ENCODE data around the gene PAEP.
"Not testable (repeated sequence)": the region's sequence is repeated elsewhere in the genome, so short reads cannot be mapped to it uniquely, and the experiment has no call there.

Gene PAEP

DNA sequence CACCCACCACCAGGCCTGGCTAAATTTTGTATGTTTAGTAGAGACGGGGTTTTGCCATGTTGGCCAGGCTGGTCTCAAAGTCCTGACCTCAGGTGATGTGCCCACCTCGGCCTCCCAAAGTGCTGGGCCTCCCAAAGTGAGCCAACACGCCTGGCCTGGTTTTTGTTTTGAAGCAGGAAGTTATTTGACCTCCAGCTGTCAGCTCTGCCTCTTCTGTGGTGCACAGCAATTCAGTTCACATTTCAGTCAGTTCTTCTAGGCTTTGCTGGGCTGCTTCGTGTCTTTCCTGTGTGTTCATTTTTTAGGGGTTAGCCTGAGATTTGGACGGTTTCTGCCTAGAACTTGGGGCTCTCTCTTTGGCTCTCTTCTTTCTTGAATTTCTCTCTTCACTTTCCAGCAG lies 31.4 kb upstream of the PAEP start:
- Histone ChIP-seq H3K4me1 (ENCODE audit: control insufficient read depth, low read depth, low read length) (no peaks in the 10 kb centered on the region), H2BK5ac (ENCODE audit: low read length) (no peak overlapping the region), H3K36me3 (ENCODE audit: control insufficient read depth, insufficient read depth, low read length) (no peaks in the 10 kb centered on the region), H3K9ac (ENCODE audit: low read length) (no peak overlapping the region), H4K8ac (ENCODE audit: low read depth, low read length) (no peak overlapping the region), H3K27ac (ENCODE audit: low read depth, low read length) (no peak overlapping the region), H3K18ac (ENCODE audit: low read length) (no peak overlapping the region), H2BK15ac (replicated peaks; ENCODE audit: low read depth) (no peak overlapping the region), H3K4ac (ENCODE audit: low read depth, low read length) (no peak overlapping the region), H2AK5ac (ENCODE audit: low read length) (no peak overlapping the region), H3K56ac (ENCODE audit: low read length) (no peak overlapping the region), H3K27me3 (ENCODE audit: insufficient read depth, low read length, poor library complexity) (no peaks in the 10 kb centered on the region), H2BK120ac (ENCODE audit: low read depth, low read length) (no peak overlapping the region), H3K23ac (ENCODE audit: low read length) (no peak overlapping the region), H3K4me3 (ENCODE audit: low read length) (no peak overlapping the region), H4K5ac (ENCODE audit: low read length) (no peak overlapping the region), H3K4me2 (ENCODE audit: low read length) (no peak overlapping the region), H3K79me2 (ENCODE audit: control insufficient read depth, insufficient read depth, low read length) (no peaks in the 10 kb centered on the region), H3K79me1 (ENCODE audit: low read length) (no peaks in the 10 kb centered on the region)
- no CpG with 5 or more reads among the region's 5 CpGs for WGBS (ENCODE audit: extremely low coverage, insufficient coverage, low lambda C conversion rate)
- DNase-seq = no peak

GRCh38 chr9:135531096-135531495 lies 30.5 kb upstream of the PAEP start:
- Histone ChIP-seq H3K79me1 (ENCODE audit: low read length) (no peaks in the 10 kb centered on the region), H3K4ac (ENCODE audit: low read depth, low read length) (no peak overlapping the region), H3K27me3 (ENCODE audit: insufficient read depth, low read length, poor library complexity) (no peaks in the 10 kb centered on the region), H3K4me1 (ENCODE audit: control insufficient read depth, low read depth, low read length) (no peaks in the 10 kb centered on the region), H2AK5ac (ENCODE audit: low read length) (no peak overlapping the region), H3K27ac (ENCODE audit: low read depth, low read length) (no peak overlapping the region), H2BK15ac (replicated peaks; ENCODE audit: low read depth) (no peak overlapping the region), H3K4me3 (ENCODE audit: low read length) (no peak overlapping the region), H3K4me2 (ENCODE audit: low read length) (no peak overlapping the region), H3K36me3 (ENCODE audit: control insufficient read depth, insufficient read depth, low read length) (no peaks in the 10 kb centered on the region), H4K5ac (ENCODE audit: low read length) (no peak overlapping the region), H2BK120ac (ENCODE audit: low read depth, low read length) (no peak overlapping the region), H3K9ac (ENCODE audit: low read length) (no peak overlapping the region), H4K8ac (ENCODE audit: low read depth, low read length) (no peak overlapping the region), H3K23ac (ENCODE audit: low read length) (no peak overlapping the region), H2BK5ac (ENCODE audit: low read length) (no peak overlapping the region), H3K18ac (ENCODE audit: low read length) (no peak overlapping the region), H3K56ac (ENCODE audit: low read length) (no peak overlapping the region), H3K79me2 (ENCODE audit: control insufficient read depth, insufficient read depth, low read length) (no peaks in the 10 kb centered on the region)
- no peak for DNase-seq
- no CpG with 5 or more reads among the region's 10 CpGs for WGBS (ENCODE audit: extremely low coverage, insufficient coverage, low lambda C conversion rate)

DNA sequence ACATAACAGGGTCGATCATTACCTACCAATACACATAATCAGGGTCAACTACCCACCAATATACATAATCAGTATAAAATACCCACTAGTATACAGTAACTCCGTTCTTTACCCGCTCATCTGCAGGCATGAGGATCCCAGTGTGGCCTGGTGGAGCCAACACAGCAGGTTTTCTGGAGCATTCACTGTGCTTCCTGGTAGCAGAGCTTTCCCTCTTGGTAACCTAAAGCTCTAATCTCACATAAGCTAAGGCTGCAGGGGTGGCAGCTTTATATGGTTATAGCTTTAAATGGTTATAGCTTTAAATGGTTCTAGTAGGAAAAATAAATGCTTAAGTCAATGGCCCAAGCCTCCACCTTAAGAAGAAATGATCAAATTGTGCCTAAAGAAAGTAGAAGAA lies 28.4 kb upstream of the PAEP start:
- Histone ChIP-seq H2BK5ac (ENCODE audit: low read length) (no peak overlapping the region), H3K4me1 (ENCODE audit: control insufficient read depth, low read depth, low read length) (no peaks in the 10 kb centered on the region), H3K79me1 (ENCODE audit: low read length) (no peaks in the 10 kb centered on the region), H3K79me2 (ENCODE audit: control insufficient read depth, insufficient read depth, low read length) (no peaks in the 10 kb centered on the region), H4K5ac (ENCODE audit: low read length) (no peak overlapping the region), H3K27me3 (ENCODE audit: insufficient read depth, low read length, poor library complexity) (no peaks in the 10 kb centered on the region), H3K4me2 (ENCODE audit: low read length) (no peak overlapping the region), H3K4ac (ENCODE audit: low read depth, low read length) (no peak overlapping the region), H2BK120ac (ENCODE audit: low read depth, low read length) (no peak overlapping the region), H2AK5ac (ENCODE audit: low read length) (no peak overlapping the region), H3K56ac (ENCODE audit: low read length) (no peak overlapping the region), H4K8ac (ENCODE audit: low read depth, low read length) (no peak overlapping the region), H3K18ac (ENCODE audit: low read length) (no peak overlapping the region), H3K9ac (ENCODE audit: low read length) (no peak overlapping the region), H2BK15ac (replicated peaks; ENCODE audit: low read depth) (no peak overlapping the region), H3K4me3 (ENCODE audit: low read length) (no peak overlapping the region), H3K27ac (ENCODE audit: low read depth, low read length) (no peak overlapping the region), H3K23ac (ENCODE audit: low read length) (no peak overlapping the region), H3K36me3 (ENCODE audit: control insufficient read depth, insufficient read depth, low read length) (no peaks in the 10 kb centered on the region)
- WGBS (ENCODE audit: extremely low coverage, insufficient coverage, low lambda C conversion rate) = no CpG with 5 or more reads among the region's 3 CpGs
- no peak for DNase-seq

GRCh38 chr9:135533674-135534073 lies 27.9 kb upstream of the PAEP start:
- WGBS (ENCODE audit: extremely low coverage, insufficient coverage, low lambda C conversion rate) = no CpG with 5 or more reads among the region's 12 CpGs
- no peak for DNase-seq
- H3K36me3 ChIP-seq (ENCODE audit: control insufficient read depth, insufficient read depth, low read length) = no peaks in the 10 kb centered on the region

DNA sequence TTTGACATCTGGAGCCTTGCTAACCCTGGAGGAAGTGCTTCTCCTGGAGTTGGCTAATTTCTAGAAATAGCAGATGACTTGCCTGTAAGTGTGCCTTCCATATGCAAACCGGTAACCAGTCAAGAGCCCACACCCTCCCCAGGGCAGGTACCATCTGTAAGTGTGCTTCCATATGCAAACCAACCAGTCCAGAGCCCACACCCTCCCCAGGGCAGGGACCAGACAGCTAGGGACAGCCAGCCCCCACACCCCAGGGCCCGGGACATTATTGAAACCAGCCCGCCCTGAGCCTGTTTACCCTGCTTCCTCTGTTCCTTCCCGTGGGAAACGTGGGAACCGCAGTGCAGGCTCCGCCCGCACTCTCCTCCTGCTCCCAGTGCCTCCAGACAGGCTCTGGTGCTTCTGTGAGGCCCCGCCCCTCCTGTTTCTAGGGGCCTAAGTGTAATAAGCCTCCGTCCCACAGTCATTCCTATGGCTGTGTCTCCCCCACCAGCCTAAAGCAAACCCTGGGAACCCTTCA lies 27.3 kb upstream of the PAEP start:
- not testable (repeated sequence) for H3K79me1 ChIP-seq (ENCODE audit: low read length); H3K4ac ChIP-seq (ENCODE audit: low read depth, low read length); H3K4me1 ChIP-seq (ENCODE audit: control insufficient read depth, low read depth, low read length); H3K4me2 ChIP-seq (ENCODE audit: low read length); H3K27me3 ChIP-seq (ENCODE audit: insufficient read depth, low read length, poor library complexity); H3K4me3 ChIP-seq (ENCODE audit: low read length); H3K56ac ChIP-seq (ENCODE audit: low read length); H2AK5ac ChIP-seq (ENCODE audit: low read length); H4K8ac ChIP-seq (ENCODE audit: low read depth, low read length); H2BK120ac ChIP-seq (ENCODE audit: low read depth, low read length); H3K36me3 ChIP-seq (ENCODE audit: control insufficient read depth, insufficient read depth, low read length); H2BK5ac ChIP-seq (ENCODE audit: low read length); H3K18ac ChIP-seq (ENCODE audit: low read length); H3K79me2 ChIP-seq (ENCODE audit: control insufficient read depth, insufficient read depth, low read length); H3K9ac ChIP-seq (ENCODE audit: low read length); DNase-seq; H3K27ac ChIP-seq (ENCODE audit: low read depth, low read length); H2BK15ac ChIP-seq (replicated peaks; ENCODE audit: low read depth); H3K23ac ChIP-seq (ENCODE audit: low read length); H4K5ac ChIP-seq (ENCODE audit: low read length)
- no CpG with 5 or more reads among the region's 10 CpGs for WGBS (ENCODE audit: extremely low coverage, insufficient coverage, low lambda C conversion rate)

More at GRCh38 chr9:135533674-135534073, 27.9 kb upstream of the PAEP start:
- Histone ChIP-seq H3K79me1 (ENCODE audit: low read length) (no peaks in the 10 kb centered on the region), H2AK5ac (ENCODE audit: low read length) (no peak overlapping the region), H3K56ac (ENCODE audit: low read length) (no peak overlapping the region), H2BK15ac (replicated peaks; ENCODE audit: low read depth) (no peak overlapping the region), H3K23ac (ENCODE audit: low read length) (no peak overlapping the region), H2BK120ac (ENCODE audit: low read depth, low read length) (no peak overlapping the region), H3K4me3 (ENCODE audit: low read length) (no peak overlapping the region), H2BK5ac (ENCODE audit: low read length) (no peak overlapping the region), H3K4me1 (ENCODE audit: control insufficient read depth, low read depth, low read length) (no peaks in the 10 kb centered on the region), H4K5ac (ENCODE audit: low read length) (no peak overlapping the region), H3K27ac (ENCODE audit: low read depth, low read length) (no peak overlapping the region), H3K27me3 (ENCODE audit: insufficient read depth, low read length, poor library complexity) (no peaks in the 10 kb centered on the region), H3K4ac (ENCODE audit: low read depth, low read length) (no peak overlapping the region), H4K8ac (ENCODE audit: low read depth, low read length) (no peak overlapping the region), H3K18ac (ENCODE audit: low read length) (no peak overlapping the region), H3K79me2 (ENCODE audit: control insufficient read depth, insufficient read depth, low read length) (no peaks in the 10 kb centered on the region), H3K4me2 (ENCODE audit: low read length) (no peak overlapping the region), H3K9ac (ENCODE audit: low read length) (no peak overlapping the region)

DNA sequence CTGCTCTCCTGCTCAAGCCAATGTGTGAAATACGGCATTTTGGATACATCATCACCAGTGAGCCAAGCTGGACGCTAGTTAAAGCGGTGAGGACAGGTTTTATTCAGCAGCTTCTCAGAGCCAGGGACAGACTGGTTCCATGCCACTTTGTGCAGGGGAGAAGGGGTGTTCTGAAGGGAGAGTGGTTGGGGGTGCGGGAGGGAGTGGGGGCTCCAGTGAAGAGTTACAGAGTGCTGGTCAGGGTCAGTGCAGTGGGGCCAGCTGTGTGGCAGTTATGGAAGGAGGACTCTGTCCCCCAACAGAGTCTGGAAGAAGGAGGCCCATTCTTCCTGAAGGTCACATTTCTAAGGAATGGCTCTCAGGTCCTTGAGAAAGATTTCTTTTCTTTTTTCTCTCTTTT lies 26.7 kb upstream of the PAEP start:
- not testable (repeated sequence) for H3K27ac ChIP-seq (ENCODE audit: low read depth, low read length); H3K27me3 ChIP-seq (ENCODE audit: insufficient read depth, low read length, poor library complexity); H2BK15ac ChIP-seq (replicated peaks; ENCODE audit: low read depth); H3K4ac ChIP-seq (ENCODE audit: low read depth, low read length); H3K23ac ChIP-seq (ENCODE audit: low read length); H3K18ac ChIP-seq (ENCODE audit: low read length); H3K36me3 ChIP-seq (ENCODE audit: control insufficient read depth, insufficient read depth, low read length); H3K4me2 ChIP-seq (ENCODE audit: low read length); H2AK5ac ChIP-seq (ENCODE audit: low read length); H3K4me3 ChIP-seq (ENCODE audit: low read length); H4K5ac ChIP-seq (ENCODE audit: low read length); H3K79me1 ChIP-seq (ENCODE audit: low read length); H2BK5ac ChIP-seq (ENCODE audit: low read length); H4K8ac ChIP-seq (ENCODE audit: low read depth, low read length); H2BK120ac ChIP-seq (ENCODE audit: low read depth, low read length); DNase-seq; H3K56ac ChIP-seq (ENCODE audit: low read length); H3K9ac ChIP-seq (ENCODE audit: low read length); H3K79me2 ChIP-seq (ENCODE audit: control insufficient read depth, insufficient read depth, low read length); H3K4me1 ChIP-seq (ENCODE audit: control insufficient read depth, low read depth, low read length)
- no CpG with 5 or more reads among the region's 4 CpGs for whole genome bisulfite sequencing (ENCODE audit: extremely low coverage, insufficient coverage, low lambda C conversion rate)
